ENCODE measurements around the gene TRIM17.

- TF ChIP-seq YY1 (IDR thresholded peaks at IDR 0.05; ENCODE audit: insufficient read depth, insufficient read length) (no peak), SUZ12 (IDR thresholded peaks at IDR 0.05; ENCODE audit: extremely low read depth, insufficient read depth, insufficient read length) (no peak)
Measured at GRCh38 chr1:228397966-228398365, 18.7 kb downstream of the TRIM17 start.
